K562 (cell line): ENCODE measurements around the gene SLC16A12. TPM values are rescaled to one million over a fixed set of nuclear protein-coding genes. Genes with fewer than 3 reads are reported as not detected.
A peak's percentile ranks its signal among the peaks of the same experiment; 100 is the strongest.

ENCODE experiments used
- ATAC-seq: fragments of 200-7000 bp; cut with Tn5 transposase; 3 replicates; pipeline ENCODE4 v1.9.1; 2020; ENCODE audit warnings: moderate library complexity
- BruUV-seq: library from RNA; stranded (reverse); fragments of 400-500 nt; replicated peaks from 2 replicates; lab custom pipeline; 2021; lab: Mats Ljungman, UMichigan
- CTCF ChIA-PET: fragments of 300-600 bp; formaldehyde crosslinking; extraction: SDS; loops from one replicate; lab custom pipeline; 2021; ENCODE audit warnings: low intra/inter-chr PET ratio; lab: Yijun Ruan, JAX
- POLR2A ChIA-PET: fragments of 300-600, 350-650 bp; sonication (Branson Sonifier 250); formaldehyde crosslinking; extraction: SDS; loops from one replicate; lab custom pipeline; 2021; ENCODE audit warnings: antibody characterized with exemption, inconsistent platforms; lab: Yijun Ruan, JAX
- DNase-seq, 4 experiments: peaks; one replicate each; pipeline versions ENCODE4 v3.0.0 to v3.0.0-alpha.2; 2011 to 2018; ENCODE audit warnings: low spot score in 3 of 4, mixed read lengths in 3 of 4; ENCODE audit errors: extremely low read depth in 1 of 4
- FAIRE-seq: peaks from 2 replicates; lab custom pipeline; 2011; peaks lifted over from hg19 to GRCh38; lab: Jason Lieb, UNC
- H2AFZ ChIP-seq: 2 replicates; pipeline ENCODE4 v1.6.0; 2011; ENCODE audit warnings: low read depth, low read length, control low read depth, inconsistent platforms
- H3K27ac ChIP-seq: fragments of 200-600 bp; 3 replicates; pipeline ENCODE4 v1.8.0; 2011; ENCODE audit warnings: low read depth, mild to moderate bottlenecking, control low read depth, inconsistent platforms, low read length, moderate library complexity, mixed read lengths; ENCODE audit errors: extremely low read depth
- H3K27me3 ChIP-seq, 2 experiments: fragments of 300-600 bp in 1 of 2; 2 replicates in 1 of 2; 3 replicates in 1 of 2; pipeline versions ENCODE4 v1.6.0 to v1.8.0; 2011; ENCODE audit warnings: inconsistent platforms in 2 of 2, low read length in 2 of 2, mild to moderate bottlenecking in 1 of 2, mixed read lengths in 1 of 2, moderate library complexity in 1 of 2; ENCODE audit not compliant: control insufficient read depth in 2 of 2, insufficient read depth in 2 of 2
- H3K36me3 ChIP-seq: fragments of 300-600 bp; 3 replicates; pipeline ENCODE4 v1.8.0; 2011; ENCODE audit warnings: mild to moderate bottlenecking, low read length, inconsistent platforms; ENCODE audit not compliant: control insufficient read depth, insufficient read depth
- H3K4me1 ChIP-seq, 2 experiments: fragments of 200-600 bp in 1 of 2; replicated peaks in 1 of 2; 2 replicates in 1 of 2; 3 replicates in 1 of 2; pipeline versions ENCODE4 v1.5.1 to v1.8.0; 2011; ENCODE audit warnings: inconsistent platforms in 2 of 2, low read length in 2 of 2, mild to moderate bottlenecking in 1 of 2, mixed read lengths in 1 of 2, moderate library complexity in 1 of 2; ENCODE audit not compliant: control insufficient read depth in 2 of 2, insufficient read depth in 2 of 2
- H3K4me2 ChIP-seq: 2 replicates; pipeline ENCODE4 v1.6.1; 2011; ENCODE audit warnings: low read length, control low read depth, inconsistent platforms, mixed read lengths; ENCODE audit not compliant: insufficient read depth
- H3K4me3 ChIP-seq: fragments of 200-600 bp; sonication (generic), shearing (Covaris generic); 2 replicates; pipeline ENCODE4 v1.5.1; 2016; ENCODE audit warnings: control low read depth, inconsistent platforms
- H3K79me2 ChIP-seq: fragments of 200-600 bp; 3 replicates; pipeline ENCODE4 v1.8.0; 2011; ENCODE audit warnings: low read length, inconsistent platforms; ENCODE audit not compliant: control insufficient read depth, insufficient read depth
- H3K9ac ChIP-seq, 2 experiments: 2 replicates each; pipeline versions ENCODE4 v1.6.0 to v1.6.1; 2011; ENCODE audit warnings: low read depth in 2 of 2, low read length in 2 of 2, control low read depth in 1 of 2, inconsistent platforms in 1 of 2, mild to moderate bottlenecking in 1 of 2, mixed read lengths in 1 of 2; ENCODE audit not compliant: insufficient read depth in 1 of 2
- H3K9me1 ChIP-seq: one replicate; pipeline ENCODE4 v1.6.0; 2011; ENCODE audit warnings: inconsistent platforms, mild to moderate bottlenecking, low read length, moderate library complexity; ENCODE audit not compliant: control insufficient read depth, insufficient read depth
- H3K9me3 ChIP-seq: replicated peaks from 2 replicates; pipeline ENCODE4 v1.5.1; 2011; ENCODE audit warnings: low read depth, low read length, inconsistent platforms; ENCODE audit not compliant: control insufficient read depth, insufficient read depth
- H4K20me1 ChIP-seq: replicated peaks from 2 replicates; pipeline ENCODE4 v1.6.1; 2011; ENCODE audit warnings: low read length, inconsistent platforms, mixed read lengths; ENCODE audit not compliant: control insufficient read depth, insufficient read depth
- CTCF ChIP-seq, 3 experiments: IDR thresholded peaks in 2 of 3; conservative IDR thresholded peaks in 1 of 3; 2 replicates each; pipeline ENCODE4 v1.5.1; 2011 to 2012; ENCODE audit warnings: low read length in 3 of 3, mild to moderate bottlenecking in 3 of 3, control low read depth in 2 of 3, improper control_type of control experiment in 1 of 3, inconsistent platforms in 1 of 3, low read depth in 1 of 3, mixed read lengths in 1 of 3, moderate library complexity in 1 of 3; ENCODE audit not compliant: insufficient read depth in 2 of 3
- ELF4 ChIP-seq: fragments of 450-650 bp; formaldehyde crosslinking; IDR thresholded peaks from 2 replicates; pipeline ENCODE4 v1.4.0; 2022; ENCODE audit warnings: missing genetic modification characterization
- GATAD2A ChIP-seq: fragments of 450-650 bp; IDR thresholded peaks from 2 replicates; pipeline ENCODE4 v1.6.1; 2017
- IRF1 ChIP-seq: sonication (generic); formaldehyde crosslinking; IDR thresholded peaks from 2 replicates; pipeline ENCODE4 v1.8.0; 2022; ENCODE audit warnings: missing genetic modification reagents, mild to moderate bottlenecking, borderline replicate concordance
- NR3C1 ChIP-seq: sonication (generic); formaldehyde crosslinking; IDR thresholded peaks from 2 replicates; pipeline ENCODE4 v1.8.1; 2022; ENCODE audit warnings: missing genetic modification reagents
- WGBS: fragments of 100-300 bp; shearing (Covaris generic); methylation state at CpG from one replicate; pipeline ENCODE4 v1.1.6; 2016; ENCODE audit warnings: low coverage, mixed read lengths; ENCODE audit not compliant: insufficient coverage; ENCODE audit errors: missing lambda C conversion rate; 5-methylcytosine and 5-hydroxymethylcytosine counted together
- in situ Hi-C: fragments of 300-500 bp; cut with MboI; formaldehyde crosslinking; loops from 4 replicates; pipeline ENCODE4 v1.15.0; 2018; ENCODE audit warnings: inconsistent platforms, mixed read lengths
- intact Hi-C: fragments of 100-400 bp; cut with micrococcal nuclease; formaldehyde crosslinking; loops from 2 replicates; pipeline ENCODE4 v1.14.2; 2022
- polyA plus RNA-seq, 8 experiments: library from polyadenylated mRNA; depleted of rRNA in 4 of 8; stranded (reverse) in 5 of 8; unstranded in 3 of 8; fragments of >200 nt; fragmentation: Nextera tagmentation in 2 of 8; fragmentation: Illumina TruSeq in 1 of 8; extraction: Ambion mirVana in 2 of 8; extraction: Trizol in 1 of 8; gene quantifications; 2 replicates each; pipeline versions ENCODE4 v1.2.1 to v1.2.3, GENCODE V29; 2011 to 2014; ENCODE audit warnings: inconsistent platforms in 1 of 8, missing spikeins in 1 of 8
- total RNA-seq, 7 experiments: library from RNA; depleted of rRNA in 6 of 7; stranded (reverse); fragments of >200 nt in 6 of 7; fragmentation: Illumina TruSeq in 2 of 7; extraction: Trizol in 2 of 7; gene quantifications; 2 replicates each; pipeline versions ENCODE4 v1.2.1 to v1.2.3, GENCODE V29; 2011 to 2021; ENCODE audit warnings: low replicate concordance in 1 of 7

SLC16A12 gene
- total and polyA plus RNA-seq, 9 of the 15 experiments (the other 6 are each of a cell fraction or from before 2014, with no cell fraction given), result not detected

- BruUV-seq, result no TSS peak
- FAIRE-seq, result no peak
- 3% methylated on average over 3 of the region's 3 CpGs for WGBS
- no peak for ATAC-seq
- Histone ChIP-seq H3K9me3 (no peaks in the 10 kb centered on the region), H2AFZ (no peak overlapping the region), H3K27ac (no peak overlapping the region), H3K9me1 (no peaks in the 10 kb centered on the region), H3K9ac (no peak overlapping the region), H3K4me1 (peaks cover 0 to 7% of the 10 kb centered on the region in 2 experiments; a peak in 2 of 5 replicates), H3K27me3 (peaks cover 0 to 3% of the 10 kb centered on the region in 2 experiments; a peak in 2 of 5 replicates), H3K4me2 (no peak overlapping the region), H3K79me2 (no peaks in the 10 kb centered on the region), H4K20me1 (no peaks in the 10 kb centered on the region), H3K4me3 (no peak overlapping the region), H3K36me3 (no peaks in the 10 kb centered on the region)
- intact Hi-C loops (no loop called here), in situ Hi-C loops (no loop called here)
- CTCF ChIA-PET, result no interaction called here
- POLR2A ChIA-PET, result no interaction called here
- TF ChIP-seq GATAD2A (no peak), ELF4 (CRISPR knock-in tag) (no peak), CTCF (IDR thresholded peaks at IDR 0.05 in 2 of 3, conservative IDR thresholded peaks at IDR 0.05 in 1 of 3; ENCODE audit: insufficient read depth in 2 of 3, low read depth in 1 of 3, low read length in 3 of 3) (peak in 2 of 3 experiments; percentile 19 to 26; a peak in 1 of 6 replicates), NR3C1 (CRISPR knock-in tag) (no peak), IRF1 (CRISPR knock-in tag) (no peak)
- peak in 2 of 4 experiments; percentile 23 to 24 for DNase-seq
These were observed 115.8 kb downstream of the SLC16A12 start for GRCh38 chr10:89419548-89419947.
